ENCODE measurements around the gene DNAL4. TPM values are rescaled to one million over a fixed set of nuclear protein-coding genes. Genes with fewer than 3 reads are reported as not detected.

Gene DNAL4
- polyA plus RNA-seq, 1 donor (not counting 4 experiments of a cell fraction or from before 2014, with no cell fraction given) = 11.4 TPM

DNA sequence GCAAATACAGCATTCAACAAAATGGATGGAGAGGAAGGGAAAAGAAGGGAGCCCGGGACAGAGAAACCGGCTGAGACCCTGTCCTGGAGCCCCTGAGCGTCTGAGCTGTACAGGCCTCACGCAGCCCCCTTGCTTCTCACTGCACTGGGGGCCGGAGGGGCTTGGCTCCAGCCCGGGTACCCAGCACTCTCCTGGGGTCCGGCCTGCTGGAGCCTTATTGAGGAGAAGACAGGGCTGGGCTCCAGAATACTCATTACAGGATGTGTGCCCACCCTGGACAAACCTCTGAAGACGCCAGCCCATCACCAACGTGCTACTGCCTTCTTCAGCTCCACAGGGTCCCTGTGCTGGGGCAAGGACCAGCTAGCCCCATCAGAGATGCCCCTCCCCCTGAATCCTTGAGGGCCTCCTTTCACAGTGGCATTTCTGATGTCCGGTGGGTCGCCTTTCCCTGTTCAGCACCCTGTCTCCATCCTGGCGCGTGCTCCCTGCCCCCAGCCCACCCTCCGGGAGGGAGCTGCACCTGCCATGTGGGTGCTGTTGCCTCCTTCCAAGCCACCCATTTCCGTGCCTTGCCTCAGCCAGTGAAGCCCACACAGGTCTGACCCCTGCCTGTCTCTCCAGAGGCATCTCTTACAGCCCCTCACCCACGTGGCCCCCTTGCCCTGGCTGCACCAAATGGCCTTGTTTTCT lies 23.5 kb downstream of the DNAL4 start:
- no peaks in the 10 kb centered on the region for H3K79me2 ChIP-seq (ENCODE audit: control insufficient read depth, insufficient read depth, low read length)
- H4K20me1 ChIP-seq (ENCODE audit: control insufficient read depth, extremely low read depth, insufficient read depth, low read length) = peaks cover 7% of the 10 kb centered on the region
- TF ChIP-seq CTCF (optimal IDR thresholded peaks at IDR 0.05 in 1 of 3, IDR thresholded peaks at IDR 0.05 in 1 of 3, conservative IDR thresholded peaks at IDR 0.05 in 1 of 3; ENCODE audit: extremely low read depth in 1 of 3, insufficient read depth in 2 of 3, low read length in 3 of 3) (no peak), EZH2 (IDR thresholded peaks at IDR 0.05; ENCODE audit: low read length) (no peak)

GRCh38 chr22:38768036-38768435 lies 25.9 kb downstream of the DNAL4 start:
- H3K27ac ChIP-seq (ENCODE audit: control insufficient read depth, insufficient read depth, low read length) = no peak overlapping the region
- no peak overlapping the region for H3K4me3 ChIP-seq (ENCODE audit: control insufficient read depth in 2 of 3, extremely low read depth in 1 of 3, insufficient read depth in 2 of 3, low read depth in 1 of 3, low read length in 3 of 3)
- no peaks in the 10 kb centered on the region for H3K9me3 ChIP-seq (ENCODE audit: control insufficient read depth, low read depth, low read length)
- no peak overlapping the region for H2AFZ ChIP-seq (ENCODE audit: control insufficient read depth, low read length)
- no peaks in the 10 kb centered on the region for H3K36me3 ChIP-seq (ENCODE audit: control insufficient read depth in 2 of 2, extremely low read depth in 1 of 2, insufficient read depth in 2 of 2, low read length in 2 of 2)
- FAIRE-seq (no peak), DNase-seq (ENCODE audit: low read depth, low spot score) (no peak)
- H3K4me2 ChIP-seq (ENCODE audit: control insufficient read depth, extremely low read depth, insufficient read depth, low read depth, low read length) = no peak overlapping the region
- H4K20me1 ChIP-seq (ENCODE audit: control insufficient read depth, extremely low read depth, insufficient read depth, low read length) = peaks cover 4% of the 10 kb centered on the region
- dilution Hi-C loops (cut with MboI; ENCODE audit: extremely low pct_ligation_motif_present, low sequenced_read_pairs) = no loop called here
- no peaks in the 10 kb centered on the region for H3K4me1 ChIP-seq (ENCODE audit: control insufficient read depth, extremely low read depth, insufficient read depth, low read length)
- H3K9ac ChIP-seq (ENCODE audit: control insufficient read depth, extremely low read depth, insufficient read depth, low read length) = no peak overlapping the region
- no peaks in the 10 kb centered on the region for H3K9me1 ChIP-seq (ENCODE audit: control insufficient read depth, extremely low read depth, insufficient read depth, low read length)
- peaks cover 11% of the 10 kb centered on the region for H3K27me3 ChIP-seq (ENCODE audit: control insufficient read depth, extremely low read depth, insufficient read depth, low read length)
- H3K79me2 ChIP-seq (ENCODE audit: control insufficient read depth, insufficient read depth, low read length) = no peaks in the 10 kb centered on the region
- TF ChIP-seq EZH2 (IDR thresholded peaks at IDR 0.05; ENCODE audit: low read length) (no peak), CTCF (optimal IDR thresholded peaks at IDR 0.05 in 1 of 3, IDR thresholded peaks at IDR 0.05 in 1 of 3, conservative IDR thresholded peaks at IDR 0.05 in 1 of 3; ENCODE audit: extremely low read depth in 1 of 3, insufficient read depth in 2 of 3, low read length in 3 of 3) (no peak)

More for the DNA sequence above, 23.5 kb downstream of the DNAL4 start:
- Histone ChIP-seq H3K4me1 (ENCODE audit: control insufficient read depth, extremely low read depth, insufficient read depth, low read length) (peaks cover 13% of the 10 kb centered on the region), H3K9me3 (ENCODE audit: control insufficient read depth, low read depth, low read length) (no peaks in the 10 kb centered on the region), H3K4me3 (ENCODE audit: control insufficient read depth in 2 of 3, extremely low read depth in 1 of 3, insufficient read depth in 2 of 3, low read depth in 1 of 3, low read length in 3 of 3) (no peak overlapping the region), H3K9ac (ENCODE audit: control insufficient read depth, extremely low read depth, insufficient read depth, low read length) (no peak overlapping the region), H3K27ac (ENCODE audit: control insufficient read depth, insufficient read depth, low read length) (no peak overlapping the region), H3K4me2 (ENCODE audit: control insufficient read depth, extremely low read depth, insufficient read depth, low read depth, low read length) (no peak overlapping the region), H3K36me3 (ENCODE audit: control insufficient read depth in 2 of 2, extremely low read depth in 1 of 2, insufficient read depth in 2 of 2, low read length in 2 of 2) (no peaks in the 10 kb centered on the region), H3K27me3 (ENCODE audit: control insufficient read depth, extremely low read depth, insufficient read depth, low read length) (peaks cover 8% of the 10 kb centered on the region), H2AFZ (ENCODE audit: control insufficient read depth, low read length) (no peak overlapping the region), H3K9me1 (ENCODE audit: control insufficient read depth, extremely low read depth, insufficient read depth, low read length) (no peaks in the 10 kb centered on the region)
- FAIRE-seq (no peak), DNase-seq (ENCODE audit: low read depth, low spot score) (no peak)
- dilution Hi-C loops (cut with MboI; ENCODE audit: extremely low pct_ligation_motif_present, low sequenced_read_pairs) = no loop called here

Measured in keratinocyte (primary cell).